Measurements from ENCODE around the gene SAMD9.
"Not testable (repeated sequence)": the region's sequence is repeated elsewhere in the genome, so short reads cannot be mapped to it uniquely, and the experiment has no call there.

SAMD9 gene

GRCh38 chr7:93117852-93118530, at the start of gene SAMD9:
SAMD9 (minus strand) TSS chr7:93117979; CDS start chr7:93106097, 11,882 bp downstream.
- peak; percentile 88 for DNase-seq (ENCODE audit: low spot score)

- no peak for DNase-seq (ENCODE audit: low spot score)
Observed at GRCh38 chr7:93165447-93165846, 47.7 kb upstream of the SAMD9 start.

GRCh38 chr7:93164766-93165165, 47.0 kb upstream of the SAMD9 start:
- no peak for DNase-seq (ENCODE audit: low spot score)

GRCh38 chr7:93161181-93161762, 43.5 kb upstream of the SAMD9 start:
- no peak for DNase-seq (ENCODE audit: low spot score)

- DNase-seq (ENCODE audit: low spot score): no peak
Observed at GRCh38 chr7:93160410-93160809, 42.6 kb upstream of the SAMD9 start.

GRCh38 chr7:93159490-93159889, 41.7 kb upstream of the SAMD9 start:
- DNase-seq (ENCODE audit: low spot score): no peak

- no peak for DNase-seq (ENCODE audit: low spot score)
Observed at GRCh38 chr7:93156884-93157283, 39.1 kb upstream of the SAMD9 start.

- DNase-seq (ENCODE audit: low spot score): peak; percentile 46
Observed at GRCh38 chr7:93150200-93150835, 32.5 kb upstream of the SAMD9 start.

GRCh38 chr7:93148727-93149126, 30.9 kb upstream of the SAMD9 start:
- no peak for DNase-seq (ENCODE audit: low spot score)

- peak; percentile 50 for DNase-seq (ENCODE audit: low spot score)
Observed at GRCh38 chr7:93148144-93148543, 30.4 kb upstream of the SAMD9 start, which contains the start of gene SAMD9L. SAMD9L (minus strand) TSS chr7:93148385; CDS start chr7:93135971, 12,414 bp downstream.

GRCh38 chr7:93147363-93147762, 29.6 kb upstream of the SAMD9 start:
- DNase-seq (ENCODE audit: low spot score): peak; percentile 45

GRCh38 chr7:93146472-93147141, 28.8 kb upstream of the SAMD9 start:
- no peak for DNase-seq (ENCODE audit: low spot score)

- no peak for DNase-seq (ENCODE audit: low spot score)
Observed at GRCh38 chr7:93146036-93146435, 28.3 kb upstream of the SAMD9 start.

GRCh38 chr7:93145354-93145753, 27.6 kb upstream of the SAMD9 start:
- DNase-seq (ENCODE audit: low spot score): no peak

GRCh38 chr7:93142127-93142526, 24.3 kb upstream of the SAMD9 start:
- DNase-seq (ENCODE audit: low spot score): no peak

GRCh38 chr7:93140582-93141191, 22.9 kb upstream of the SAMD9 start:
- no peak for DNase-seq (ENCODE audit: low spot score)

- DNase-seq (ENCODE audit: low spot score): no peak
Observed at GRCh38 chr7:93138576-93138975, 20.8 kb upstream of the SAMD9 start.

- no peak for DNase-seq (ENCODE audit: low spot score)
Observed at GRCh38 chr7:93133005-93133404, 15.2 kb upstream of the SAMD9 start.

- no peak for DNase-seq (ENCODE audit: low spot score)
Observed at GRCh38 chr7:93132216-93132615, 14.4 kb upstream of the SAMD9 start.

GRCh38 chr7:93126954-93127353, 9.2 kb upstream of the SAMD9 start:
- not testable (repeated sequence) for DNase-seq (ENCODE audit: low spot score)

GRCh38 chr7:93123532-93123931, 5.8 kb upstream of the SAMD9 start:
- not testable (repeated sequence) for DNase-seq (ENCODE audit: low spot score)
